Spleen (tissue), 11 donors: ENCODE measurements around the gene ADAMTS6. TPM values are rescaled to one million over a fixed set of nuclear protein-coding genes. Genes with fewer than 3 reads are reported as not detected.
A peak's percentile ranks its signal among the peaks of the same experiment; 100 is the strongest.

Source experiments
- DNase-seq: peaks from one replicate; pipeline ENCODE4 v3.0.0-alpha.2; 2020
- H3K27ac ChIP-seq, 8 donors: fragments of 200-600 bp; sonication (generic) in 7 of 8; 1 replicate in 4 of 8; 2 replicates in 4 of 8; pipeline versions ENCODE4 v1.5.0 to v1.8.0; 2016 to 2021; ENCODE audit warnings: inconsistent platforms in 4 of 8, mild to moderate bottlenecking in 4 of 8, moderate library complexity in 1 of 8
- H3K27me3 ChIP-seq, 7 donors: fragments of 200-600 bp; sonication (generic) in 6 of 7; replicated peaks in 1 of 7; 1 replicate in 4 of 7; 2 replicates in 3 of 7; pipeline versions ENCODE4 v1.5.0 to v1.8.0; 2016 to 2021; ENCODE audit warnings: inconsistent platforms in 3 of 7, mild to moderate bottlenecking in 1 of 7
- H3K36me3 ChIP-seq, 6 donors: fragments of 200-600 bp; sonication (generic) in 5 of 6; 1 replicate in 4 of 6; 2 replicates in 2 of 6; pipeline versions ENCODE4 v1.5.0 to v1.8.0; 2016 to 2021; ENCODE audit warnings: inconsistent platforms in 2 of 6
- H3K4me1 ChIP-seq, 6 donors: fragments of 200-600 bp; sonication (generic) in 5 of 6; 1 replicate in 3 of 6; 2 replicates in 3 of 6; pipeline versions ENCODE4 v1.5.0 to v1.8.0; 2016 to 2021; ENCODE audit warnings: inconsistent platforms in 3 of 6
- H3K4me3 ChIP-seq, 8 donors: fragments of 200-600 bp; sonication (generic) in 7 of 8; 1 replicate in 4 of 8; 2 replicates in 4 of 8; pipeline versions ENCODE4 v1.5.0 to v1.8.0; 2016 to 2021; ENCODE audit warnings: inconsistent platforms in 4 of 8, mild to moderate bottlenecking in 4 of 8, moderate library complexity in 2 of 8
- H3K9me3 ChIP-seq, 8 donors: fragments of 200-600 bp; sonication (generic) in 7 of 8; 1 replicate in 4 of 8; 2 replicates in 4 of 8; pipeline versions ENCODE4 v1.5.0 to v1.8.0; 2016 to 2021; ENCODE audit warnings: inconsistent platforms in 4 of 8
- POLR2A ChIP-seq, 3 donors: fragments of 450-650 bp; IDR thresholded peaks; one replicate each; pipeline ENCODE4 v1.5.1; 2017; ENCODE audit warnings: antibody characterized with exemption in 3 of 3, mild to moderate bottlenecking in 1 of 3
- POLR2AphosphoS5 ChIP-seq, 3 donors: sonication (generic); formaldehyde crosslinking; IDR thresholded peaks; one replicate each; pipeline ENCODE4 v1.5.1; 2017; ENCODE audit warnings: antibody characterized with exemption in 3 of 3
- WGBS, 5 donors: extraction: QIAGEN DNeasy Blood & Tissue Kit in 3 of 5; methylation state at CpG; one replicate each; pipeline versions ENCODE4 v1.1.5 to v1.1.7; 2013 to 2018; 5-methylcytosine and 5-hydroxymethylcytosine counted together
- intact Hi-C: fragments of 100-400 bp; cut with DNase I; formaldehyde crosslinking; loops from one replicate; pipeline ENCODE4 v1.15.0; 2023; ENCODE audit warnings: low total_unique reads
- polyA plus RNA-seq, 3 donors: library from polyadenylated mRNA; stranded (reverse); fragments of 200-250 nt; gene quantifications; one replicate each; pipeline ENCODE4 v1.2.1, GENCODE V29; 2013
- total RNA-seq, 7 donors: library from RNA; depleted of rRNA in 3 of 7; stranded (reverse); fragments of >200 nt in 3 of 7; fragmentation: NEBNext Ultra II Directional in 4 of 7; extraction: Animal tissue kit (Norgen Biotek cat#: 25700) in 4 of 7; gene quantifications; one replicate each; pipeline versions ENCODE4 v1.1.0 to v1.2.1, GENCODE V29; 2016 to 2021
- TF ChIP-seq, protein P1 (sequence below), 11 experiments: fragments of 200-600 bp in 7 of 11; fragments of 450-650 bp in 4 of 11; sonication (generic) in 4 of 11; IDR thresholded peaks in 8 of 11; conservative IDR thresholded peaks in 3 of 11; 1 replicate in 7 of 11; 2 replicates in 4 of 11; pipeline versions ENCODE4 v1.4.0 to v1.8.0; 2016 to 2021; ENCODE audit warnings: antibody characterized with exemption in 11 of 11, inconsistent platforms in 4 of 11, mild to moderate bottlenecking in 1 of 11
- donor health status: healthy with polysubstance abuse.
- donor health status: DM: no; HTN: no; CAD: no; lungs with moderate emphysema.
- donor health status: DM: no; HTN: no; CAD: no.
- donor health status: Bipolar disorder and iron deficiency.
- donor health status: healthy.
- donor health status: DM: no; HTN: no; CAD: no.
- donor health status: DM: yes; HTN: yes; CAD: no.

ADAMTS6 gene
- total and polyA plus RNA-seq, 10 donors, result 1.1 to 16.4 (median 6.3) TPM

DNA sequence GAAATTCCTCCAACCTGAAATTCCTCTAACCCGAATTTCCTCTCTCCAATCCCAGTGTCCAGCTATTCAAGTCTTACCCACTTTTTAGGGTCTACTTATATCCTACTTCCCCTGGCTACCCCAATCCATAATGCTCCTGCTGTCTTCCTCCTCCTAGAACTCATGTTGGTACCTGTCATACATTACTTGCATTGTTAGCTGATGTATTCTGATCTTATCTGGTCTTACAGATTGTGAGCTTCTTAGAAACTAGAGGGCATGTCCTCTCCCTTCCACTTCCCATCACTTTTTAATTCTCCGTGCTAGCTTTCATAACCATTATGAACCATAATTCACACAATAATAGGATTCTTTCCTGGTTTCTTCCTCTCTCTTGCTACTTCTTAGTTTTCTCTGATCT, 376.9 kb downstream of the ADAMTS6 start:
- peaks cover 3 to 27% (median 6%) of the 10 kb centered on the region in 6 donors for H3K4me1 ChIP-seq
- no peaks in the 10 kb centered on the region for H3K36me3 ChIP-seq
- H3K9me3 ChIP-seq, result no peaks in the 10 kb centered on the region
- H3K27me3 ChIP-seq, result no peaks in the 10 kb centered on the region
- no peak overlapping the region for H3K27ac ChIP-seq
- 82 to 94% (median 92%) methylated on average over 2 of the region's 2 CpGs for WGBS, 5 donors
- no peak for DNase-seq
- intact Hi-C loops, result loop anchor here (10.0 kb wide), 1 partner anchor 380 kb away; the partner anchor contains the start of gene ADAMTS6
- no peak overlapping the region for H3K4me3 ChIP-seq
- TF ChIP-seq, protein P1, sequence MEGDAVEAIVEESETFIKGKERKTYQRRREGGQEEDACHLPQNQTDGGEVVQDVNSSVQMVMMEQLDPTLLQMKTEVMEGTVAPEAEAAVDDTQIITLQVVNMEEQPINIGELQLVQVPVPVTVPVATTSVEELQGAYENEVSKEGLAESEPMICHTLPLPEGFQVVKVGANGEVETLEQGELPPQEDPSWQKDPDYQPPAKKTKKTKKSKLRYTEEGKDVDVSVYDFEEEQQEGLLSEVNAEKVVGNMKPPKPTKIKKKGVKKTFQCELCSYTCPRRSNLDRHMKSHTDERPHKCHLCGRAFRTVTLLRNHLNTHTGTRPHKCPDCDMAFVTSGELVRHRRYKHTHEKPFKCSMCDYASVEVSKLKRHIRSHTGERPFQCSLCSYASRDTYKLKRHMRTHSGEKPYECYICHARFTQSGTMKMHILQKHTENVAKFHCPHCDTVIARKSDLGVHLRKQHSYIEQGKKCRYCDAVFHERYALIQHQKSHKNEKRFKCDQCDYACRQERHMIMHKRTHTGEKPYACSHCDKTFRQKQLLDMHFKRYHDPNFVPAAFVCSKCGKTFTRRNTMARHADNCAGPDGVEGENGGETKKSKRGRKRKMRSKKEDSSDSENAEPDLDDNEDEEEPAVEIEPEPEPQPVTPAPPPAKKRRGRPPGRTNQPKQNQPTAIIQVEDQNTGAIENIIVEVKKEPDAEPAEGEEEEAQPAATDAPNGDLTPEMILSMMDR (IDR thresholded peaks at IDR 0.05 in 8 of 11, conservative IDR thresholded peaks at IDR 0.05 in 3 of 11), result no peak
- no peak for TF ChIP-seq POLR2AphosphoS5 (IDR thresholded peaks at IDR 0.05)
- TF ChIP-seq POLR2A (IDR thresholded peaks at IDR 0.05), result no peak

DNA sequence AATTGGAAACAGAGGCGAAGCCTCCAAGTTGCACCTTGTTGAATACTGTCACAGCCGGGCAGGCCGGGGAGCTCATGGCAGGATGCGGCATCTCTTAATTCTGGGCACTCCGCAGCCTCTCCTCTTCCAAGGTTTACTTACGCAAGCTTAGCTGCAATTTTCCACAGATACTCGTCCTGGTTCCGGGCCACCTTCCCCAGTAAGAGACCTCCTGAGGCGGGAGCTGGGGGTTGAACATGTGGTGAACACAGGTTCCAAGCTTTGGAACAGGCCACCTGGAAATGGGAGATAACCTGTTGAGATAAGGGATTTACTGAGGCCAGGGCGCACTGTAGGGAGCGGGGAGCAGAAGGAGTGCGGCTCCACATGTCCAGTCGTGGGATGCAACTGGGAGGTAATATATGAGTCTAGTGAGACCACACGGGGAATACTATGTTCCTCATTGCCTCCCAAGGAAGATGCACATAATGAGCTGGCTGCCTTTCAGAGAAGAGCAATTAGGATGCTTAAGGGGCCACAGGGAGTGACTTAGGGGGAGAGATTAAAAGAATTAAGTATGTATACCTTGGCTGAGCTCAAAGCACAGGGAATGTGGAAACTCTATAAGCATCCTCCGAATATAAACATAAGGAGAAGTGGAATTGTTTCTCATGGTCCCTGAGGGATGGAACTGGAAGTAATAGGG, 377.8 kb downstream of the ADAMTS6 start:
- Histone ChIP-seq H3K9me3 (no peaks in the 10 kb centered on the region), H3K27me3 (no peaks in the 10 kb centered on the region), H3K27ac (peak overlapping the region in 7 of 8 donors; percentile 85 to 92 (median 88)), H3K36me3 (no peaks in the 10 kb centered on the region), H3K4me1 (peaks cover 3 to 27% (median 6%) of the 10 kb centered on the region in 6 donors), H3K4me3 (peak overlapping the region in 4 of 8 donors; percentile 49 to 75 (median 52))
- WGBS, 5 donors, result 90 to 95% (median 93%) methylated on average over 15 of the region's 15 CpGs
- intact Hi-C loops, result loop anchor here (10.0 kb wide), 1 partner anchor 381 kb away; the partner anchor contains the start of gene ADAMTS6
- TF ChIP-seq, protein P1 (IDR thresholded peaks at IDR 0.05 in 8 of 11, conservative IDR thresholded peaks at IDR 0.05 in 3 of 11), result no peak
- TF ChIP-seq POLR2A (IDR thresholded peaks at IDR 0.05), result no peak
- no peak for TF ChIP-seq POLR2AphosphoS5 (IDR thresholded peaks at IDR 0.05)
- DNase-seq, result no peak

DNA sequence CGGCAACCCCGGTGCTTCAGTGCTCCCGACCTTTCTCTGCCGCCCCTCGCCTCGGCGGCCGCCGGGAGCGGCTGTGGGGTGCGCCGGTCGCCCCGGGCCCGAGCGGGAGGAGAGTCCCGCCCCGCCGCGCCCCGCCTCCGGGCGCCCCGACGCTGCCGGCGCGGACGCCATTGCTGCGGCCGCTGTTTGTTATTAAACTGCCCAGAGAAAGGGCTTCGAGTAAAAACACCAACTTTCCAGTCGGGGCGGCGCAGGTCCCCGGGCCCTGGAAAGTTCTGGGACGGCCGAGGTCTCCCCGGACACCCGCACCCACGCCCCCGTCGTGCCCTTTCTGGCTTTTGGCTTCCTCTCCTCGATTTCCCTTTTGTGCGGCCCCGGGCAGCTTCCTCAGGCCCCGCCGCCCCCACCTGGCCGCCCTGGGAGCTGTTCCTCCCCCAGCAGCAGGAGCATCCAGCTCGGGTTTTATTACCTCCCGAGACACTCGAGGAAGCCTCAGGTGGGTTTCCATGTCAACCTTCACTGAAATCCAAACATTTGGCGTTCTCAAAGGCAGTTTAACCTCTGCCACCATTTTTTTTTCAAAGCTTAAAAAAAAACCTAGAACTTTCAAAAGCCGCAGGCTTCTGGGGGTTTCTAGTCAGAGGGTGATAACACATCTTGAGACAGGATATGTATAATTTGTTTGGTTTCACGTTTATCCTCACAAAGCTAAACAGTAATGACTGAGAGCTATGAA, 378.6 kb downstream of the ADAMTS6 start:
- intact Hi-C loops, result loop anchor here (10.0 kb wide), 1 partner anchor 382 kb away; the partner anchor contains the start of gene ADAMTS6
- 0 to 3% (median 1%) methylated on average over 47 to 55 of the region's 55 CpGs for WGBS, 5 donors
- peak in 2 of 3 donors; percentile 57 to 61 for TF ChIP-seq POLR2AphosphoS5 (IDR thresholded peaks at IDR 0.05)
- TF ChIP-seq POLR2A (IDR thresholded peaks at IDR 0.05), result no peak
- TF ChIP-seq, protein P1 (IDR thresholded peaks at IDR 0.05 in 8 of 11, conservative IDR thresholded peaks at IDR 0.05 in 3 of 11), result peak in 7 of 11 experiments; percentile 25 to 58 (median 50)
- H3K27me3 ChIP-seq, result no peaks in the 10 kb centered on the region
- H3K36me3 ChIP-seq, result no peaks in the 10 kb centered on the region
- peak overlapping the region; percentile 85 to 92 (median 88) for H3K27ac ChIP-seq
- H3K9me3 ChIP-seq, result no peaks in the 10 kb centered on the region
- peak; percentile 88 for DNase-seq
- peak overlapping the region; percentile 27 to 75 (median 54) for H3K4me3 ChIP-seq
- H3K4me1 ChIP-seq, result peaks cover 3 to 27% (median 6%) of the 10 kb centered on the region in 6 donors
